Embryonic facial prominence (tissue), 1 donor: ENCODE measurements around the gene SLC35D3.
"Not testable (repeated sequence)": the region's sequence is repeated elsewhere in the genome, so short reads cannot be mapped to it uniquely, and the experiment has no call there.

Experiments
- DNase-seq: peaks from one replicate; pipeline ENCODE4 v3.0.0-alpha.2; 2016; ENCODE audit errors: extremely low spot score

Gene SLC35D3

GRCh38 chr6:136964398-136964797 is 42.3 kb downstream of the SLC35D3 start:
- no peak for DNase-seq

- DNase-seq: no peak
These were observed 46.0 kb downstream of the SLC35D3 start for GRCh38 chr6:136967876-136968752.

GRCh38 chr6:136968837-136969236 is 46.7 kb downstream of the SLC35D3 start:
- DNase-seq: no peak

- no peak for DNase-seq
These were observed 47.3 kb downstream of the SLC35D3 start for GRCh38 chr6:136969433-136969832.

GRCh38 chr6:136969930-136970329 is 47.8 kb downstream of the SLC35D3 start:
- no peak for DNase-seq

- DNase-seq: no peak
These were observed 49.5 kb downstream of the SLC35D3 start for GRCh38 chr6:136971609-136972008.

- DNase-seq: not testable (repeated sequence)
These were observed 51.7 kb downstream of the SLC35D3 start for GRCh38 chr6:136973781-136974180.
